ENCODE results near the gene GATAD1.

Gene GATAD1

GRCh38 chr7:92412745-92413144, 34.5 kb upstream of the GATAD1 start:
- no peaks in the 10 kb centered on the region for H3K36me3 ChIP-seq (ENCODE audit: insufficient read depth, low read length)
- no peak overlapping the region for H3K4me3 ChIP-seq
- no peak for DNase-seq (ENCODE audit: low read depth, low spot score)
- no peaks in the 10 kb centered on the region for H3K9me3 ChIP-seq (ENCODE audit: low read depth, low read length)
- H3K27ac ChIP-seq = no peak overlapping the region
- H3K9ac ChIP-seq (ENCODE audit: insufficient read length) = no peak overlapping the region
- TF ChIP-seq FOXP2 (optimal IDR thresholded peaks at IDR 0.05; ENCODE audit: control extremely low read depth, extremely low read length, insufficient read depth) (no peak), EZH2 (IDR thresholded peaks at IDR 0.05) (no peak), POLR2AphosphoS5 (IDR thresholded peaks at IDR 0.05; ENCODE audit: borderline replicate concordance, low read depth, low read length) (no peak)

- TF ChIP-seq POLR2AphosphoS5 (IDR thresholded peaks at IDR 0.05; ENCODE audit: borderline replicate concordance, low read depth, low read length) (no peak), FOXP2 (optimal IDR thresholded peaks at IDR 0.05; ENCODE audit: control extremely low read depth, extremely low read length, insufficient read depth) (no peak), EZH2 (IDR thresholded peaks at IDR 0.05) (no peak)
- no peak overlapping the region for H3K27ac ChIP-seq
- no peaks in the 10 kb centered on the region for H3K9me3 ChIP-seq (ENCODE audit: low read depth, low read length)
- H3K9ac ChIP-seq (ENCODE audit: insufficient read length) = no peak overlapping the region
- no peak for DNase-seq (ENCODE audit: low read depth, low spot score)
- no peak overlapping the region for H3K4me3 ChIP-seq
- no peaks in the 10 kb centered on the region for H3K36me3 ChIP-seq (ENCODE audit: insufficient read depth, low read length)
Measured at GRCh38 chr7:92413550-92413949, 33.7 kb upstream of the GATAD1 start.

GRCh38 chr7:92415225-92415624, 32.1 kb upstream of the GATAD1 start:
- Histone ChIP-seq H3K9ac (ENCODE audit: insufficient read length) (no peak overlapping the region), H3K27ac (no peak overlapping the region), H3K4me3 (no peak overlapping the region), H3K9me3 (ENCODE audit: low read depth, low read length) (no peaks in the 10 kb centered on the region), H3K36me3 (ENCODE audit: insufficient read depth, low read length) (no peaks in the 10 kb centered on the region)
- TF ChIP-seq FOXP2 (optimal IDR thresholded peaks at IDR 0.05; ENCODE audit: control extremely low read depth, extremely low read length, insufficient read depth) (no peak), POLR2AphosphoS5 (IDR thresholded peaks at IDR 0.05; ENCODE audit: borderline replicate concordance, low read depth, low read length) (no peak), EZH2 (IDR thresholded peaks at IDR 0.05) (no peak)
- DNase-seq (ENCODE audit: low read depth, low spot score) = no peak

GRCh38 chr7:92417913-92418312, 29.4 kb upstream of the GATAD1 start:
- Histone ChIP-seq H3K36me3 (ENCODE audit: insufficient read depth, low read length) (no peaks in the 10 kb centered on the region), H3K9ac (ENCODE audit: insufficient read length) (no peak overlapping the region), H3K4me3 (no peak overlapping the region), H3K9me3 (ENCODE audit: low read depth, low read length) (no peaks in the 10 kb centered on the region), H3K27ac (no peak overlapping the region)
- no peak for DNase-seq (ENCODE audit: low read depth, low spot score)
- TF ChIP-seq EZH2 (IDR thresholded peaks at IDR 0.05) (no peak), POLR2AphosphoS5 (IDR thresholded peaks at IDR 0.05; ENCODE audit: borderline replicate concordance, low read depth, low read length) (no peak), FOXP2 (optimal IDR thresholded peaks at IDR 0.05; ENCODE audit: control extremely low read depth, extremely low read length, insufficient read depth) (no peak)

GRCh38 chr7:92421676-92422435, 25.4 kb upstream of the GATAD1 start:
- H3K36me3 ChIP-seq (ENCODE audit: insufficient read depth, low read length) = no peaks in the 10 kb centered on the region
- DNase-seq (ENCODE audit: low read depth, low spot score) = no peak
- no peak overlapping the region for H3K4me3 ChIP-seq

GRCh38 chr7:92422926-92423325, 24.4 kb upstream of the GATAD1 start:
- DNase-seq (ENCODE audit: low read depth, low spot score) = no peak
- Histone ChIP-seq H3K9me3 (ENCODE audit: low read depth, low read length) (no peaks in the 10 kb centered on the region), H3K36me3 (ENCODE audit: insufficient read depth, low read length) (no peaks in the 10 kb centered on the region), H3K9ac (ENCODE audit: insufficient read length) (no peak overlapping the region), H3K4me3 (no peak overlapping the region), H3K27ac (no peak overlapping the region)
- TF ChIP-seq EZH2 (IDR thresholded peaks at IDR 0.05) = no peak
- no peak for TF ChIP-seq FOXP2 (optimal IDR thresholded peaks at IDR 0.05; ENCODE audit: control extremely low read depth, extremely low read length, insufficient read depth)
- no peak for TF ChIP-seq POLR2AphosphoS5 (IDR thresholded peaks at IDR 0.05; ENCODE audit: borderline replicate concordance, low read depth, low read length)

More at GRCh38 chr7:92421676-92422435, 25.4 kb upstream of the GATAD1 start:
- Histone ChIP-seq H3K9ac (ENCODE audit: insufficient read length) (no peak overlapping the region), H3K9me3 (ENCODE audit: low read depth, low read length) (no peaks in the 10 kb centered on the region), H3K27ac (no peak overlapping the region)
- no peak for TF ChIP-seq EZH2 (IDR thresholded peaks at IDR 0.05)

GRCh38 chr7:92423710-92424131, 23.6 kb upstream of the GATAD1 start:
- no peak for TF ChIP-seq FOXP2 (optimal IDR thresholded peaks at IDR 0.05; ENCODE audit: control extremely low read depth, extremely low read length, insufficient read depth)
- TF ChIP-seq EZH2 (IDR thresholded peaks at IDR 0.05) = no peak
- no peak for TF ChIP-seq POLR2AphosphoS5 (IDR thresholded peaks at IDR 0.05; ENCODE audit: borderline replicate concordance, low read depth, low read length)
- DNase-seq (ENCODE audit: low read depth, low spot score) = no peak
- H3K4me3 ChIP-seq = peak overlapping the region; percentile 80
- H3K27ac ChIP-seq = peak overlapping the region; percentile 35; the same call in 1 of the 2 replicates
- no peaks in the 10 kb centered on the region for H3K36me3 ChIP-seq (ENCODE audit: insufficient read depth, low read length)
- no peaks in the 10 kb centered on the region for H3K9me3 ChIP-seq (ENCODE audit: low read depth, low read length)
- peak overlapping the region; percentile 21 for H3K9ac ChIP-seq (ENCODE audit: insufficient read length)

- no peaks in the 10 kb centered on the region for H3K9me3 ChIP-seq (ENCODE audit: low read depth, low read length)
- DNase-seq (ENCODE audit: low read depth, low spot score) = no peak
- no peak overlapping the region for H3K4me3 ChIP-seq
- H3K36me3 ChIP-seq (ENCODE audit: insufficient read depth, low read length) = no peaks in the 10 kb centered on the region
- TF ChIP-seq FOXP2 (optimal IDR thresholded peaks at IDR 0.05; ENCODE audit: control extremely low read depth, extremely low read length, insufficient read depth) (no peak), POLR2AphosphoS5 (IDR thresholded peaks at IDR 0.05; ENCODE audit: borderline replicate concordance, low read depth, low read length) (no peak)
- no peak overlapping the region for H3K9ac ChIP-seq (ENCODE audit: insufficient read length)
- no peak overlapping the region for H3K27ac ChIP-seq
Measured at GRCh38 chr7:92425311-92425947, 21.9 kb upstream of the GATAD1 start.

All from SK-N-MC (cell line).